ENCODE measurements around the gene SCCPDH.
"Not testable (repeated sequence)": the region's sequence is repeated elsewhere in the genome, so short reads cannot be mapped to it uniquely, and the experiment has no call there.

SCCPDH gene

DNA sequence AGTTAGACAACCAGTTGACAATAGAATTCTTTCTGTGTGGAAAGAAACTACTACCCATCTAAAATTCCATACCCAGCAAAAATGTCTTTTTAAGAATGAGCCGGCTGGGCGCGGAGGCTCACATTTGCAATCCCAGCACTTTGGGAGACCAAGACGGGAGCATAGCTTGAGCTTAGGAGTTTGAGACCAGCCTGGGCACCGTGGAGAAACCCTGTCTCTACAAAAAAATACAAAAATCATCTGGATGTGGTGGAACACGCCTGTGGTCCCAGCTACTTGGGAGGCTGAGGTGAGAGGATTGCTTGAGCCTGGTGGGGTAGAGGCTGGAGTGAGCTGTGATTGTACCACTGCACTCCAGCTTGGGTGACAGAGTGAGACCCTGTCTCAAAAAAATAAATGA, 79.2 kb downstream of the SCCPDH start:
- no peak for DNase-seq
- TF ChIP-seq POLR2A (IDR thresholded peaks at IDR 0.05; ENCODE audit: low read length) (no peak), GATA1 (IDR thresholded peaks at IDR 0.05; ENCODE audit: low read depth, low read length) (no peak)

DNA sequence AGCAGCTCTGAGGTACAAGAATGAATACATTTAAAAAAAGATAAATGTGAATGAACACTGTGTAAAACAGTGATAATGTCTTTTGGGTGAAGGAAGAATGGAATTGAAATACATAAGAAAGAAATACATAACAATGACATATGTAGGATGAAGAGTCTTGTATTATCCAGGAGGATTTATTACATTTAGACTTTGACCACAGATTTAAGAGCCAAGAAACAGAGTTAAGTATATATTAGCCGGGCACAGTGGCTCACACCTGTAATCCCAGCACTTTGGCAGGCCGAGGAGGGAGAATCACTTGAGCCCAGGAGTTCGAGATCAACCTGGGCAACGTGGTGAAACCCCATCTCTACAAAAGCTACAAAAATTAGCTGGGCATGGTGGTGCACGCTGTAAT, 79.7 kb downstream of the SCCPDH start:
- DNase-seq: no peak
- TF ChIP-seq POLR2A (IDR thresholded peaks at IDR 0.05; ENCODE audit: low read length) (no peak), GATA1 (IDR thresholded peaks at IDR 0.05; ENCODE audit: low read depth, low read length) (no peak)

DNA sequence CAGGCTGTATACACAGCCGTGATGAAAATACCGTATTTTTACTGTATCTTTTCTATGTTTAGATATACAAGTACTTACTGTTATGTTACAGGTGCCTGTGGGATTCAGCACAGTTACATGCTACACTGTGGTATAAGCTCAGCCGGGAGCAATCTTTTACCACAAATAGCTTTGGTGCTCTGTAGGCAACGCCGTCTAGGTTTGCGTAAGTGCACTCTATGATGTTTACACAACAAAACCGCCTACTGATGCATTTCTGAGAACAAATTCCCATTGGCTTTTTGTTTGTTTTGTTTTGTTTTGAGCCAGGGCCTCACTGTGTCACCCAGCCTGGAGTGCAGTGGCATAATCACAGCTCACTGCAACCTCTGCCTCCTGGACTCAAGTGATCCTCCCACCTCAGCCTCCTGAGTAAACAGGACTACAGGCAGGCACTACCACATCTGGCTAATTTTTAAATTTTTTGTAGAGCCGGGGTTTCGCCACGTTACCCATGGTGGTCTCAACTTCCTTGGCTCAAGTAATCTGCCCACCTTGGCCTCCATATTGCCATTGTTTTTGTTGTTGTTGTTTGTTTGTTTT, 81.0 kb downstream of the SCCPDH start:
- TF ChIP-seq POLR2A (IDR thresholded peaks at IDR 0.05; ENCODE audit: low read length) (no peak), GATA1 (IDR thresholded peaks at IDR 0.05; ENCODE audit: low read depth, low read length) (no peak)
- DNase-seq: no peak

DNA sequence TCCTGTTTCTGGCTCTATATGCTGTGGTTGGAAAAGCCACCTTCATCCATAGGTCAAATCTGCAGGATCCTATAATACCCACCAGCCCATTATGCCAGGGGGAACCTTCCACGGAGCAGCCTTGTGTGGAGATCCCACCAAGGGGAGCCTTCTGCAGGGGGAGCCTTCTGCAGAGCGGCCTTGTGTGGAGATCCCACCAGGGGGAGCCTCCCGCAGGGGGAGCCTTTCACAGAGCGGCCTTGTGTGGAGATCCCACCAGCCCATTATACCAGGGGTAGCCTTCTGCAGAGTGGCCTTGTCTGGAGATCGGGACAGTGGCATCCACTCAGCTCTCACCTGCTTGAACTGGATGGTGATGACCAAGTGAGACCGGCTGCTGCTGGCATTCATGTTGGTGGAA, 85.3 kb downstream of the SCCPDH start:
- TF ChIP-seq GATA1 (IDR thresholded peaks at IDR 0.05; ENCODE audit: low read depth, low read length) (no peak), POLR2A (IDR thresholded peaks at IDR 0.05; ENCODE audit: low read length) (no peak)
- no peak for DNase-seq

DNA sequence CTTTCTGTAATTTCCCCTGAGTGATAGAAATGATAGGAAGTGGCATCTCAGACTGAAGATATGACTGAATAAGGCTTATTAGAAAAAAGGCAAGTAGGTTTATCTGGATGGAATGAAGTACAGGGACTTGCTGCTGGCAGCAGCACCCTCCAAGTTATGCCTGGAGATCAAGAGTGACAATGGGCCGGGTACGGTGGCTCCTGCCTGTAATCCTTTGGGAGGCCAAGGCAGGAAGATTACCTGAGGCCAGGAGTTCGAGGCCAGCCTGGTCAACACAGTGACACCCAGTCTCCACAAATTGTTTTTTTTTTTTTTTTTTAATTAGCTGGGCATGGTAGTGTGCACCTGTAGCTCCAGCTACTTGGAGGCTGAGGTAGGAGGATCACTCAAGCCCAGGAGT, 87.8 kb downstream of the SCCPDH start:
- no peak for TF ChIP-seq POLR2A (IDR thresholded peaks at IDR 0.05; ENCODE audit: low read length)
- no peak for TF ChIP-seq GATA1 (IDR thresholded peaks at IDR 0.05; ENCODE audit: low read depth, low read length)
- no peak for DNase-seq

DNA sequence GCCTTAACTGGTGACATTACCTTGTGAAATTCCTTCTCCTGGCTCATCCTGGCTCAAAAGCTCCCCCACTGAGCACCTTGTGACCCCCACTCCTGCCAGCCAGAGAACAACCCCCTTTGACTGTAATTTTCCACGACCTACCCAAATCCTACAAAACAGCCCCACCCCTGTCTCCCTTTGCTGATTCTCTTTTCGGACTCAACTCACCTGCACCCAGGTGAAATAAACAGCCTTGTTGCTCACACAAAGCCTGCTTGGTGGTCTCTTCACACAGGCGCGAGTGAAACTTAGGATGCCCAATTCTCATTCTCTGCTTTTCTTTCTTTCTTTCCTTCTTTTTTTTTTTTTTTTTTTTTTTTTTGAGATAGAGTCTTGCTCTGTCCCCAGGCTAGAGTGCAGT, 89.1 kb downstream of the SCCPDH start:
- not testable (repeated sequence) for DNase-seq

DNA sequence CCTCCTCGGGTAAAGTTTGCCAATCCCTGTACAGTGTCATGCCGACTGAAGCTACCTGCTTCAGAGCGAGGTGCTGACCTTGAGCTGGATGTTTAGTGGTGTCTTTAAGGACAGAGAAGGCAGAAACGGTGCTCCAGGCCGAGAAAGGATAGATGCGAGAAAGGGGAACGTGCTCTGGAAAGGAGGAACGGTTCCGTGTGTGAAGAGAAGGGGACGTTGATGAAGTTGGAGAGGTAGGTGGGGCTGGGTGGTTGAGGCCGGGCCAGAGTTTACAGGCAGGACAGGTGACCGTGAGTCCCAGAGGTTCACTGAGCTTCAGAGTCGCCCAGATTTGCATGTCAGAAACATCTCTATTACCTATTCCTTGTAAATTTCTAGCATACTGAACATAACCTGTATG, 90.7 kb downstream of the SCCPDH start:
- TF ChIP-seq GATA1 (IDR thresholded peaks at IDR 0.05; ENCODE audit: low read depth, low read length) (no peak), POLR2A (IDR thresholded peaks at IDR 0.05; ENCODE audit: low read length) (no peak)
- no peak for DNase-seq

DNA sequence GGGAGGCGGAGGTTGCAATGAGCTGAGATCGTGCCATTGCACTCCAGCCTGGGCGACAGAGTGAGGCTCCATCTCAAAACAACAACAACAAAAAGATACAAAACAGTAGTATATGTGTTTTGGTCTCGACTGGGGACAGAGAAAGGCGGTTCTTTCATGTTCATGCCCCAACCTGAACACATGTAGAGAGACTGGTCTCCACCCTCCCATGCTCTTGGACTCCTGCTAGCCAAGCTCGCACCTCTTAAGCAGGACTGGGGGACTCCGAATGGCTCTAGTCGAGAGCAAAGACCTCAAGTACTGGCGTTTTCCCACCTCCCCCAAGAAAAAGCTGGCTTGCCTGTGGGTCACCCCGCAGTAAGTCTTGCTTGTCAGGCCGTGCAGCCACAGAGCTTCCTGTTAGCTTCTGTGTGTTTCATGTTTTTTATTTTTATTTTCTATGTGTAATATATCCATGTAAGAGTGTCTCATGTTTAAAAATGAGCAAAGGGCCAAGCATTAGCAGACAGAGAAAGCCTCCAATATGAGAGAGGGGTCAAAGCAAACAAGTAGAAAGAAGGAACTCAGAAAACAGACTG, 91.6 kb downstream of the SCCPDH start:
- no peak for TF ChIP-seq GATA1 (IDR thresholded peaks at IDR 0.05; ENCODE audit: low read depth, low read length)
- TF ChIP-seq POLR2A (IDR thresholded peaks at IDR 0.05; ENCODE audit: low read length): no peak
- DNase-seq: no peak

Measured in erythroblast (primary cell).